Activated CD8-positive, alpha-beta T cell treated with anti-CD3 and anti-CD28 coated beads, Interleukin-2, amount 10 ng/mL, durations not matched to agents 7 days and 5 days (primary cell): ENCODE data around the gene IQCH. TPM values are rescaled to one million over a fixed set of nuclear protein-coding genes. Genes with fewer than 3 reads are reported as not detected.
"Not testable (repeated sequence)": the region's sequence is repeated elsewhere in the genome, so short reads cannot be mapped to it uniquely, and the experiment has no call there.

Experiments used
- ATAC-seq: fragments of 150-1000 bp; cut with Tn5 transposase; one replicate; pipeline ENCODE4 v1.10.0; 2021; ENCODE audit warnings: moderate library complexity
- CTCF ChIA-PET: fragments of 350-600 bp; sonication (Branson Sonifier 250); formaldehyde crosslinking; loops from one replicate; lab custom pipeline; 2021; ENCODE audit warnings: antibody characterized with exemption; lab: Charles Lee
- POLR2A ChIA-PET: fragments of 350-600 bp; sonication (Branson Sonifier 250); formaldehyde crosslinking; loops from one replicate; lab custom pipeline; 2021; ENCODE audit warnings: antibody characterized with exemption; lab: Charles Lee
- DNase-seq: peaks from one replicate; pipeline ENCODE4 v3.0.0-alpha.2; 2020
- H3K27ac Mint-ChIP-seq: one replicate; pipeline ENCODE4 v1.8.0; 2021; ENCODE audit warnings: mild to moderate bottlenecking, mixed read lengths
- H3K27me3 Mint-ChIP-seq: one replicate; pipeline ENCODE4 v1.8.0; 2021; ENCODE audit warnings: low read depth, mixed read lengths
- H3K36me3 Mint-ChIP-seq: one replicate; pipeline ENCODE4 v1.8.0; 2021; ENCODE audit warnings: low read depth, mixed read lengths
- H3K4me1 Mint-ChIP-seq: one replicate; pipeline ENCODE4 v1.8.0; 2021; ENCODE audit warnings: low read depth, mixed read lengths
- H3K4me3 Mint-ChIP-seq: one replicate; pipeline ENCODE4 v1.8.0; 2021; ENCODE audit warnings: mild to moderate bottlenecking, mixed read lengths
- H3K9me3 Mint-ChIP-seq: one replicate; pipeline ENCODE4 v1.8.0; 2022; ENCODE audit warnings: mixed read lengths; ENCODE audit not compliant: insufficient read depth
- total RNA-seq, 2 experiments: library from RNA; stranded (reverse); gene quantifications; one replicate each; pipeline ENCODE4 v1.2.3, GENCODE V29; 2021

Gene IQCH
- total RNA-seq, 2 experiments from 2014 or later = 0.97 to 2.2 TPM

GRCh38 chr15:67421105-67421504, 166.5 kb downstream of the IQCH start:
- no peak for ATAC-seq
- Mint-ChIP-seq H3K4me1 (no peaks in the 10 kb centered on the region), H3K36me3 (no peaks in the 10 kb centered on the region), H3K27me3 (no peaks in the 10 kb centered on the region), H3K9me3 (no peaks in the 10 kb centered on the region), H3K4me3 (no peak overlapping the region), H3K27ac (no peak overlapping the region)
- no peak for DNase-seq
- ChIA-PET POLR2A (no interaction called here), CTCF (no interaction called here)

DNA sequence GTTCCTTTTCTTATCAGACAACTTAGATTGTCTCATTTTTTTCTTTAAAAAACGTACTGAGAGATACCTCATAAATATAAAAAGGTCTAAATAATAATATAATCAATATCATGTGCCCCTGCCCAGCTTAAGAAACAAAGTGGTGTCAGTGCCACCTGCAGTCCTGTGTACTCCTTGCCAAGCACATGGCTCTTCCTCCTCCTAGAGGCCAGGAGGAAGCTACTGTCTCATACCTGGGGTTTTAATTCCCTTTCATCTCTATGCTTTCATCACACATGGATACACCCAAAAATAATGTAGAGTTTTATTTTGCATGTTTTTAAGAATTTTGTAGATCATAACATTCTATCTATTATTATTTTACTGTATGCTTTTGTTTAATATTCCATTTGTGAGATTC, 167.7 kb downstream of the IQCH start:
- ATAC-seq = no peak
- H3K4me1 Mint-ChIP-seq = no peaks in the 10 kb centered on the region
- H3K36me3 Mint-ChIP-seq = no peaks in the 10 kb centered on the region
- no peak overlapping the region for H3K4me3 Mint-ChIP-seq
- H3K27me3 Mint-ChIP-seq = no peaks in the 10 kb centered on the region
- no peak overlapping the region for H3K27ac Mint-ChIP-seq
- CTCF ChIA-PET = interaction anchor here (0.7 to 1.3 kb wide), 2 partner anchors 11 to 101 kb away, joined by 3 to 4 read pairs; no protein-coding TSS in a partner anchor
- POLR2A ChIA-PET = interaction anchor here (0.6 kb wide), 1 partner anchor 519 kb away, joined by 3 read pairs; no protein-coding TSS in a partner anchor
- no peaks in the 10 kb centered on the region for H3K9me3 Mint-ChIP-seq
- no peak for DNase-seq

- no peak overlapping the region for H3K4me3 Mint-ChIP-seq
- H3K9me3 Mint-ChIP-seq = no peaks in the 10 kb centered on the region
- ATAC-seq (peak; percentile 42), DNase-seq (peak; percentile 41)
- no peaks in the 10 kb centered on the region for H3K27me3 Mint-ChIP-seq
- ChIA-PET POLR2A (no interaction called here), CTCF (interaction anchor here (0.7 to 2.3 kb wide), 17 partner anchors 9 to 487 kb away, joined by 3 to 12 read pairs (median 3); no protein-coding TSS in a partner anchor)
- no peaks in the 10 kb centered on the region for H3K36me3 Mint-ChIP-seq
- H3K4me1 Mint-ChIP-seq = no peaks in the 10 kb centered on the region
- no peak overlapping the region for H3K27ac Mint-ChIP-seq
Measured at GRCh38 chr15:67433495-67434099, 179.0 kb downstream of the IQCH start.

DNA sequence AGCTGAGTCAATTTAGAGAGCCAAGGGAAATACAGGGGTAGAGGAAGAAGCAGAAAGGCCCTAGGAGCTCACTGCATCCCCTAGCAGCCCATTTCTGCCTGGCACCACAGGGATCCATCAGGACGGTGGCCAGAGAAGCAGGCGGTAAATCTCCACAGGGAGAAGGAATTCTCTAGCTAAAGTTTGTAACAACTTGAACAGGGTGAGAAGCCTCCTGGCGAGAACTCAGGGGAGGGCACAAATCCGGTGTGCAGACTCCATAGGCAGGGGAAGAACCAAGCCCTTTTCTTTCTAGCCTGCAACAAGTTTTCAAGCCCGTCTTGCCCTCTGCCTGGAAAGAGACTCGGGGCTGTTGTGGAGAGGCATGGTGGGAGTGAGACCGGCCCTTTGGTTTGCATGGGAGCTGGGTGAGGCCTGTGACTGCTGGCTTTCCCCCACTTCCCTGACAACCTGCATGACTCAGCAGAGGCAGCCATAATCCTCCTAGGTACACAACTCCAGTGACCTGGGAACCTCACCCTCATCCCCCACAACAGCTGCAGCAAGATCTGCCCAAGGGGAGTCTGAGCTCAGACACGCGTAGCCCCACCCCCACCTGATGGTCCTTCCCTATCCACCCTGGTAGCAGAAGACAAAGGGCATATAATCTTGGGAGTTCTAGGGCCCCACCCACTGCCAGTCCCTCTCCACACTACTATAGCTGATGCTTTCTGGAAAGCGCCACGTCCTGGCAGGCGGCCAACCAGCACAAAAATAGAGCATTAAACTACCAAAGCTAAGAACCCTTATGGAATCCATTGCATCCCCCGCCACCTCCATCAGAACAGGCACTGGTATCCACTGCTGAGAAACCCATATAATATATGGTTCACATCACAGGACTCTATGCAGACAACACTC, 182.0 kb downstream of the IQCH start:
- H3K4me1 Mint-ChIP-seq, ATAC-seq, H3K36me3 Mint-ChIP-seq, DNase-seq, H3K27ac Mint-ChIP-seq, POLR2A ChIA-PET, H3K27me3 Mint-ChIP-seq, H3K9me3 Mint-ChIP-seq, H3K4me3 Mint-ChIP-seq: not testable (repeated sequence)
- CTCF ChIA-PET = interaction anchor here (0.9 kb wide), 1 partner anchor 490 kb away, joined by 3 read pairs; no protein-coding TSS in a partner anchor

GRCh38 chr15:67444100-67444499, 189.5 kb downstream of the IQCH start:
- Mint-ChIP-seq H3K36me3 (no peaks in the 10 kb centered on the region), H3K4me1 (no peaks in the 10 kb centered on the region), H3K27me3 (no peaks in the 10 kb centered on the region), H3K9me3 (no peaks in the 10 kb centered on the region), H3K4me3 (no peak overlapping the region), H3K27ac (no peak overlapping the region)
- ATAC-seq (no peak), DNase-seq (no peak)
- ChIA-PET CTCF (interaction anchor here (0.7 to 5.4 kb wide), 5 partner anchors 10 to 538 kb away, joined by 3 to 36 read pairs (median 4); no protein-coding TSS in a partner anchor), POLR2A (interaction anchor here (0.6 kb wide), 1 partner anchor 114 kb away, joined by 3 read pairs; no protein-coding TSS in a partner anchor)

- DNase-seq (no peak), ATAC-seq (no peak)
- Mint-ChIP-seq H3K27ac (no peak overlapping the region), H3K4me1 (no peaks in the 10 kb centered on the region), H3K27me3 (peaks cover 2% of the 10 kb centered on the region), H3K4me3 (no peak overlapping the region), H3K36me3 (no peaks in the 10 kb centered on the region), H3K9me3 (no peaks in the 10 kb centered on the region)
- ChIA-PET CTCF (interaction anchor here (0.9 to 5.4 kb wide), 4 partner anchors 11 to 390 kb away, joined by 3 to 36 read pairs (median 4); no protein-coding TSS in a partner anchor), POLR2A (no interaction called here)
Measured at GRCh38 chr15:67446449-67446848, 191.9 kb downstream of the IQCH start.

- H3K27me3 Mint-ChIP-seq, CTCF ChIA-PET, ATAC-seq, H3K9me3 Mint-ChIP-seq, H3K4me1 Mint-ChIP-seq, DNase-seq, H3K4me3 Mint-ChIP-seq, H3K36me3 Mint-ChIP-seq, H3K27ac Mint-ChIP-seq, POLR2A ChIA-PET: not testable (repeated sequence)
Measured at GRCh38 chr15:67448372-67448771, 193.8 kb downstream of the IQCH start.

DNA sequence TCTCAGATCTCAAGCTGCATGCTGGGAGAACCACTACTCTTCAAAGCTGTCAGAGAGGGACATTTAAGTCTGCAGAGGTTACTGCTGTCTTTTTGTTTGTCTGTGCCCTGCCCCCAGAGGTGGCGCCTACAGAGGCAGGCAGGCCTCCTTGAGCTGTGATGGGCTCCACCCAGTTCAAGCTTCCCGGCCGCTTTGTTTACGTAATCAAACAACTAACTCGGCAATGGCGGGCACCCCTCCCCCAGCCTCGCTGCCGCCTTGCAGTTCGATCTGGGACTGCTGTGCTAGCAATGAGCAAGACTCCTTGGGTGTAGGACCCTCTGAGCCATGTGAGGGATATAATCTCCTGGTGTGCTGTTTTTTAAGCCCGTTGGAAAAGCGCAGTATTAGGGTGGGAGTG, 199.1 kb downstream of the IQCH start:
- not testable (repeated sequence) for H3K27ac Mint-ChIP-seq

GRCh38 chr15:67456677-67457529, 202.3 kb downstream of the IQCH start:
- Mint-ChIP-seq H3K27ac (no peak overlapping the region), H3K4me1 (no peaks in the 10 kb centered on the region), H3K4me3 (no peak overlapping the region), H3K36me3 (no peaks in the 10 kb centered on the region), H3K27me3 (no peaks in the 10 kb centered on the region), H3K9me3 (no peaks in the 10 kb centered on the region)
- DNase-seq (peak; percentile 85), ATAC-seq (peak; percentile 95)
- ChIA-PET POLR2A (interaction anchor here (1.0 kb wide), 1 partner anchor 378 kb away, joined by 3 read pairs; no protein-coding TSS in a partner anchor), CTCF (interaction anchor here (0.6 to 4.1 kb wide), 27 partner anchors 10 to 837 kb away, joined by 3 to 57 read pairs (median 3); no protein-coding TSS in a partner anchor)

More for the DNA sequence above, 199.1 kb downstream of the IQCH start:
- CTCF ChIA-PET, H3K27me3 Mint-ChIP-seq, ATAC-seq, H3K36me3 Mint-ChIP-seq, DNase-seq, H3K4me3 Mint-ChIP-seq, H3K4me1 Mint-ChIP-seq, H3K9me3 Mint-ChIP-seq, POLR2A ChIA-PET: not testable (repeated sequence)

DNA sequence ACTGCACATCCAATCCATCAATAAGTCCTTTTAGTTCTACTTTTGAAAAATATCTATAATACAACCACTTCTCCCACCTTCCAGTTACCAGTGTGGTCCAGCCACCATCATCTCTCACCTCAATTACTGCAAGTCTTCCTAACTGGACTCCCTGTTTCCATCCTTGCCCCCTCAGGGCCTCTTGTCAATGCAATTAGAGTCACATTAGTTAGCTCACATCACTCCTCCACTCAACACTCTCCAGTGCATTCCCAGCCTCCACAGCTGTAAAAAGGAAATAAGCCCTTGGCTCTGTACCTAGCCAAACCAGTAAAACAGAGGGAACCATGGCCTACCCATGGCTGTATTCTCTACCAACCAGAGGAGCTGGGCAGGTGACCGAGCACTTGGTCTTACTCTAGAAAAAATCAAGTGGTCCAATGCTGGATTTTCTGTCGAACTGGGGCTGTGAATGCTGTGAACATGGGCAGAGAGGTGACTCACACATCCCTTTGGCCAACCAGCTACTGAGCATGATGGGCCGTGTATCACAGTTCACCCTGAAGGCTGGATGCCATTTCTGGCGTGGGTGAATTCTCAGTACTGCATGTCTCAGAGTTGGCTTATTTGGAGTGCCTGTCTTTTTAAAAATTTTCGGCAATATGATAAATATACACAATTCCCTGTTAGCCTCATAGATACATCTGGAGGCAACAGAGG, 203.9 kb downstream of the IQCH start:
- CTCF ChIA-PET = interaction anchor here (0.9 to 4.1 kb wide), 6 partner anchors 9 to 670 kb away, joined by 3 to 57 read pairs (median 14); no protein-coding TSS in a partner anchor
- Mint-ChIP-seq H3K4me3 (no peak overlapping the region), H3K4me1 (no peaks in the 10 kb centered on the region), H3K36me3 (no peaks in the 10 kb centered on the region), H3K9me3 (no peaks in the 10 kb centered on the region), H3K27ac (no peak overlapping the region), H3K27me3 (no peaks in the 10 kb centered on the region)
- ATAC-seq (no peak), DNase-seq (no peak)
- POLR2A ChIA-PET = no interaction called here
